ENCODE results near the gene PPP6R2.
"Not testable (repeated sequence)": the region's sequence is repeated elsewhere in the genome, so short reads cannot be mapped to it uniquely, and the experiment has no call there.

GRCh38 chr22:50432877-50433510 lies 89.9 kb downstream of the PPP6R2 start:
- not testable (repeated sequence) for TF ChIP-seq EZH2, CTCF, EZH2phosphoT487 (IDR thresholded peaks at IDR 0.05)
